Psoas muscle (tissue), 8 donors: ENCODE measurements around the gene ATF7. TPM values are rescaled to one million over a fixed set of nuclear protein-coding genes. Genes with fewer than 3 reads are reported as not detected.
"Not testable (repeated sequence)": the region's sequence is repeated elsewhere in the genome, so short reads cannot be mapped to it uniquely, and the experiment has no call there.

Experiments used
- ATAC-seq, 4 donors: fragments of 200-7000 bp; cut with Tn5 transposase; one replicate each; pipeline ENCODE4 v1.9.1; 2020; ENCODE audit warnings: moderate library complexity in 3 of 4, mild to moderate bottlenecking in 2 of 4
- DNase-seq, 2 donors: peaks; one replicate each; pipeline ENCODE4 v3.0.0-alpha.2; 2020
- H3K27ac ChIP-seq: fragments of 200-600 bp; one replicate; pipeline ENCODE4 v1.8.0; 2022
- H3K27me3 ChIP-seq, 3 donors: fragments of 200-600 bp in 1 of 3; one replicate each; pipeline versions ENCODE4 v1.6.1 to v1.8.0; 2013 to 2022; ENCODE audit warnings: low read length in 2 of 3, mild to moderate bottlenecking in 2 of 3, moderate library complexity in 1 of 3; ENCODE audit not compliant: insufficient read depth in 3 of 3
- H3K36me3 ChIP-seq, 2 donors: fragments of 200-600 bp in 1 of 2; one replicate each; pipeline versions ENCODE4 v1.6.1 to v1.8.0; 2013 to 2022; ENCODE audit warnings: low read depth in 1 of 2, mild to moderate bottlenecking in 1 of 2, moderate library complexity in 1 of 2; ENCODE audit not compliant: insufficient read depth in 1 of 2
- H3K4me1 ChIP-seq: fragments of 200-600 bp; one replicate; pipeline ENCODE4 v1.8.0; 2022
- H3K4me3 ChIP-seq: fragments of 200-600 bp; one replicate; pipeline ENCODE4 v1.8.0; 2022; ENCODE audit warnings: mild to moderate bottlenecking
- H3K9me3 ChIP-seq: fragments of 200-600 bp; one replicate; pipeline ENCODE4 v1.8.0; 2022
- WGBS, 3 donors: extraction: QIAGEN DNeasy Blood & Tissue Kit; methylation state at CpG; one replicate each; pipeline versions ENCODE4 v1.1.6 to v1.1.7; 2013; 5-methylcytosine and 5-hydroxymethylcytosine counted together
- intact Hi-C, 2 donors: fragments of 100-400 bp; cut with DNase I; formaldehyde crosslinking; loops; one replicate each; pipeline versions ENCODE4 v1.11.0 to v1.14.2; 2022
- polyA plus RNA-seq, 3 donors: library from polyadenylated mRNA; stranded (reverse); fragments of 200-250 nt; gene quantifications; one replicate each; pipeline ENCODE4 v1.2.3, GENCODE V29; 2013
- total RNA-seq, 4 donors: library from RNA; stranded (reverse); fragmentation: NEBNext Ultra II Directional in 2 of 4; extraction: Animal tissue kit (Norgen Biotek cat#: 25700) in 2 of 4; gene quantifications; one replicate each; pipeline versions ENCODE4 v1.2.1 to v1.2.4, GENCODE V29; 2021 to 2023
- TF ChIP-seq, protein P1 (sequence below): fragments of 200-600 bp; IDR thresholded peaks from one replicate; pipeline ENCODE4 v1.8.0; 2022; ENCODE audit warnings: antibody characterized with exemption
- donor health status: healthy with polysubstance abuse.
- donor health status: DM: no; HTN: no; CAD: no; lungs with moderate emphysema.
- donor health status: Bipolar disorder and iron deficiency.
- donor health status: healthy.
- donor health status: DM: yes; HTN: yes; CAD: no.
- donor health status: DM: no; HTN: no; CAD: no.
- donor health status: DM: no; HTN: no; CAD: no.
- donor health status: DM: yes; HTN: yes; CAD: no.

The ATF7 gene
- total and polyA plus RNA-seq, 7 donors = 15.7 to 32.3 (median 25.4) TPM

DNA sequence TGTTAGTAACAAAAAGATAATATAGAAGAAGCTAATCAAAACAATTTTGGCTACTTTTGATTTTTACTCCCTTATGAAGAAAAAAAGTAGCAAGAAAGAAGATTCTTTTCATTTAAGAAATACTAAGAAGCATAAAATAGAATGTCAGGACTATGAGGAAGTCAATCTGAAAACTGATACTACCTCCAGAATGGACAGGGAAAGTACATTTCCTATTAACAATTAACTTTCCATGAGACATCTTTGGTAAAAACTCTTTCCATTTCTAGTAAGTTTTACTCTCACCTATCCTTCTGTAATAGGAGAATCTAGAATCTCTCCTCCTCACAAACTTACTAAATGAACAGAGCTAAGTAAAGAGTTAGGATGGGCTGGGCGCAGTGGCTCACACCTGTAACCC, 67.6 kb downstream of the ATF7 start:
- 96 to 100% (median 97%) methylated on average over 1 of the region's 1 CpG for WGBS, 3 donors
- Histone ChIP-seq H3K36me3 (no peaks in the 10 kb centered on the region), H3K27ac (no peak overlapping the region), H3K4me3 (no peak overlapping the region), H3K9me3 (no peaks in the 10 kb centered on the region), H3K27me3 (no peaks in the 10 kb centered on the region), H3K4me1 (peaks cover 8% of the 10 kb centered on the region)
- DNase-seq = no peak
- no peak for ATAC-seq
- TF ChIP-seq, protein P1, sequence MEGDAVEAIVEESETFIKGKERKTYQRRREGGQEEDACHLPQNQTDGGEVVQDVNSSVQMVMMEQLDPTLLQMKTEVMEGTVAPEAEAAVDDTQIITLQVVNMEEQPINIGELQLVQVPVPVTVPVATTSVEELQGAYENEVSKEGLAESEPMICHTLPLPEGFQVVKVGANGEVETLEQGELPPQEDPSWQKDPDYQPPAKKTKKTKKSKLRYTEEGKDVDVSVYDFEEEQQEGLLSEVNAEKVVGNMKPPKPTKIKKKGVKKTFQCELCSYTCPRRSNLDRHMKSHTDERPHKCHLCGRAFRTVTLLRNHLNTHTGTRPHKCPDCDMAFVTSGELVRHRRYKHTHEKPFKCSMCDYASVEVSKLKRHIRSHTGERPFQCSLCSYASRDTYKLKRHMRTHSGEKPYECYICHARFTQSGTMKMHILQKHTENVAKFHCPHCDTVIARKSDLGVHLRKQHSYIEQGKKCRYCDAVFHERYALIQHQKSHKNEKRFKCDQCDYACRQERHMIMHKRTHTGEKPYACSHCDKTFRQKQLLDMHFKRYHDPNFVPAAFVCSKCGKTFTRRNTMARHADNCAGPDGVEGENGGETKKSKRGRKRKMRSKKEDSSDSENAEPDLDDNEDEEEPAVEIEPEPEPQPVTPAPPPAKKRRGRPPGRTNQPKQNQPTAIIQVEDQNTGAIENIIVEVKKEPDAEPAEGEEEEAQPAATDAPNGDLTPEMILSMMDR = no peak
- intact Hi-C loops = no loop called here

DNA sequence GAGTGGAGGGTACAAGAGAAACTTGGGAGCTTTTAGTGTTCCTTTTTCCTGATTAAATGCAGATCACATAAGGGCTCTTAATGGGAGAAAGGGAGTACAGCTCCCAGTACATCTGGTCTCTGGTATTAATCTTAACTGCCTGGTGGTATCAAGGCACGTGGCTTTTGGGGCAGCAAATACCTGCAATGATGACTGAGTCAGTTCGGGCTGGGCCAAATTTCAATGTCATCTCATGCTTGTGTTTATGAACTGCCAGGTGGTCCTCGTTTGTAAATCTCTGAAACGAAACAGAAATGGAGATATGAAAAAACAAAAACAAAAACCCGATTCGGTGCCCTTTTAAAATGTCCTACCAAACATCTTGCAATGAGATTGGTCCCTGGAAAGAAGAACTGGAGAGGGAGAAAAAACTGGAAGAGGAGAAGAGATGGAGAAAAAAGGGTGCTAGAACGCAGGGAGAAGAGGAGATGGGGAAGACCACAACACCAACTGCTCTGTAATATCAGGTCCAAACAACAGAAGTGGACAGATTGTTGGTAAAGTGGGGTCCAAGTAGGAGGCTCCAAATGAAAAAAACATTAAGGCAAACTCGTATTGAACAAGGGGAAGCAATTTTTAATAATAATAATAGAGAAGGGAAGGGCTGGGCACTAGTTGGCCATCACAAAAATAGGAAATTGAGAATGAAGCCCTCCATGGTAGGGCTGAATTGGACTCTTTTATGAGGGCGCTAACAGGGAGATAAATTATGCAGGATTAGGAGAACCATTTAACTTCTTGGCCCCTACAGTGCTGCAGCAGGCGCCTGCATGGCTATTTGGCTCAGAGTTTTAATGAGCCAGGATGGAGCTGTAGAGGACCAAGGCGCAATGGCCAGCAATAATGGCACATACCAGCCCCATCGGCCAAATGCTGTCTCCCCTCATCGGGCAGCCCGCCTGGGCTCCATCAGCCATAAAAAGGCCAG, 73.5 kb downstream of the ATF7 start:
- H3K9me3 ChIP-seq = no peaks in the 10 kb centered on the region
- H3K27ac ChIP-seq = no peak overlapping the region
- intact Hi-C loops = no loop called here
- H3K27me3 ChIP-seq = no peaks in the 10 kb centered on the region
- TF ChIP-seq, protein P1 = no peak
- no peak for ATAC-seq
- H3K4me3 ChIP-seq = no peak overlapping the region
- H3K4me1 ChIP-seq = no peaks in the 10 kb centered on the region
- WGBS, 3 donors = 73 to 79% (median 74%) methylated on average over 13 to 14 of the region's 14 CpGs
- DNase-seq = no peak
- H3K36me3 ChIP-seq = peaks cover 0 to 43% of the 10 kb centered on the region in 2 donors

DNA sequence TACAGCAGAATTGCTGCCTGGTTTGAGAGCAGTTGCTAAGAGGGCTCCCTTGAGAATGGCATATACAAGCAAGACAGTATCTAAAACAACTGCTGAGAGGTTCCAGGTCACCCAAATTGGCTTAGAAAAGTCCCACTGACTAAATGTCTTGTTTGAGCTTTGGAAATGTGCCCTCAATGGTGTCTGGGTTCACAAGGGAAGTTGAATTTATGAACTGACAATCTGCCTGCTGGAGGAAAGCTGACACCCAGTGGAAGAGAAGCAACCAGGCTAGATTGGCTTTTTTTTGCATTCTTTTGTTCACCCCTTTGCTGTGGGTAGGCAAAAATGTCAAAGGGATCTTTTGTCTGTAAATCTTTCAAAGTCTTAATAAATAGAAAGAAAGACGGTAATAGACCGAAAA, 74.3 kb downstream of the ATF7 start:
- TF ChIP-seq, protein P1 = no peak
- ATAC-seq (peak in 1 of 4 donors; percentile 17), DNase-seq (no peak)
- WGBS, 3 donors = 78 to 94% (median 85%) methylated on average over 2 of the region's 2 CpGs
- no peaks in the 10 kb centered on the region for H3K9me3 ChIP-seq
- H3K27me3 ChIP-seq = no peaks in the 10 kb centered on the region
- no peak overlapping the region for H3K4me3 ChIP-seq
- H3K27ac ChIP-seq = no peak overlapping the region
- H3K4me1 ChIP-seq = no peaks in the 10 kb centered on the region
- peaks cover 0 to 43% of the 10 kb centered on the region in 2 donors for H3K36me3 ChIP-seq
- intact Hi-C loops = no loop called here

DNA sequence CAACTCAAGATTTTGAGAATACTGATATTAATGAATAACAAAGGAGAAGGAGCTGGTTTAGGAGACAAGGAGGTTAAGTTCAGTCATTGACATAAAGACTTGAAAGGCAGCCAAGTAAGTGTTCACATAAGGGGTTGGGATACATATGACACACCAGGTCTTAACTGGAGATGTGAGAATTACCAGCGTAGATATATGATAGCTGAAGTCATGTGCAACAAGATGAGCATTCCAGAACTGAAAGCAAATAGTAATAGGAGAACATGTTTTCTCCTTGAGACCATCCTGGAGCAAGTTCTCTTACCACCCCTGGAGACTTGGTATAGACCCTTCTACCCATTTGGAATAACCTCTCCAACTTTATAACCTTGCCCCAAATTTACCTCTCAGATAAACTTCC, 75.6 kb downstream of the ATF7 start:
- Histone ChIP-seq H3K27ac (no peak overlapping the region), H3K36me3 (peaks cover 0 to 49% of the 10 kb centered on the region in 2 donors), H3K27me3 (no peaks in the 10 kb centered on the region), H3K9me3 (no peaks in the 10 kb centered on the region), H3K4me1 (no peaks in the 10 kb centered on the region), H3K4me3 (no peak overlapping the region)
- intact Hi-C loops = no loop called here
- WGBS, 3 donors = 70 to 95% (median 75%) methylated on average over 1 of the region's 1 CpG
- DNase-seq = no peak
- peak in 3 of 4 donors; percentile 54 to 70 (median 69) for ATAC-seq
- TF ChIP-seq, protein P1 = no peak

DNA sequence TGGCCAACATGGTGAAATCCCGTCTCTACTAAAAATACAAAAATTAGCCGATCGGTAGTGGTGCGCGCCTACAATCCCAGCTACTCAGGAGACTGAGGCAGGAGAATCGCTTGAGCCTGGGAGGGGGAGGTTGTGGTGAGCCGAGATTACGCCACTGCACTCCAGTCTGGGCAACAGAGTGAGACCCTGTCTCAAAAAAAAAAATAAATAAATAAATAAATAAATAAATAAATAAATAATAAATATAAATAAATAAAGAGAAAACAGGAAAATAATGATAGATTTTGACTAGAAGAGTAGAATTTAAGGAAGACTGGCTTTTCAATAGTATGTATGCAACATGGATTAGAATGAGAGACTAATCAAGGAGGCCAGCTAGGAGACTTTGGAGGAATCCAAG, 76.1 kb downstream of the ATF7 start:
- 97 to 98% (median 98%) methylated on average over 8 of the region's 8 CpGs for WGBS, 3 donors
- H3K27ac ChIP-seq, ATAC-seq, DNase-seq, H3K4me1 ChIP-seq, intact Hi-C loops, H3K9me3 ChIP-seq, H3K27me3 ChIP-seq, H3K4me3 ChIP-seq: not testable (repeated sequence)
- H3K36me3 ChIP-seq = peaks cover 0 to 54% of the 10 kb centered on the region in 2 donors

DNA sequence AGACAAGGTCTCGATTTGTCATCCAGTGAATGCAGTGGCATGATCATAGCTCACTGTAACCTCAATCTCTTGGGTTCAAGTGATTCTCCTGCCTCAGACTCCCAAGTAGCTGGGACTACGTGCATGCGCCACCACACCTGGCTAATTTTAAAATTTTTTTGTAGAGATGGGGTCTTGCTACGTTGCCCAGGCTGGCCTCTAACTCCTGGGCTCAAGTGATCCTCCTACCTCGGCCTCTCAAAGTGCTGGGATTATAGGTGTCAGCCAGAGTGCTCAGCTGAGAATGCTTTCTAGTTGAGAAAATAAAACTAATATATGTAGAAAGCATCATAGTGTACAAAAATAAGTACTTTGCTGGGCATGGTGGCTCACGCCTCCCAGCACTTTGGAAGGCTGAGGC, 77.8 kb downstream of the ATF7 start:
- H3K36me3 ChIP-seq = peaks cover 4 to 63% of the 10 kb centered on the region in 2 donors
- WGBS, 3 donors = 95 to 98% (median 96%) methylated on average over 6 of the region's 6 CpGs
- H3K4me1 ChIP-seq, H3K27me3 ChIP-seq, H3K9me3 ChIP-seq, intact Hi-C loops, H3K27ac ChIP-seq, DNase-seq, ATAC-seq, H3K4me3 ChIP-seq: not testable (repeated sequence)
